Measurements from ENCODE around the gene CTIF. TPM values are rescaled to one million over a fixed set of nuclear protein-coding genes. Genes with fewer than 3 reads are reported as not detected.
A peak's percentile ranks its signal among the peaks of the same experiment; 100 is the strongest.

CTIF gene
- total RNA-seq, 1 donor, result 86.4 TPM

DNA sequence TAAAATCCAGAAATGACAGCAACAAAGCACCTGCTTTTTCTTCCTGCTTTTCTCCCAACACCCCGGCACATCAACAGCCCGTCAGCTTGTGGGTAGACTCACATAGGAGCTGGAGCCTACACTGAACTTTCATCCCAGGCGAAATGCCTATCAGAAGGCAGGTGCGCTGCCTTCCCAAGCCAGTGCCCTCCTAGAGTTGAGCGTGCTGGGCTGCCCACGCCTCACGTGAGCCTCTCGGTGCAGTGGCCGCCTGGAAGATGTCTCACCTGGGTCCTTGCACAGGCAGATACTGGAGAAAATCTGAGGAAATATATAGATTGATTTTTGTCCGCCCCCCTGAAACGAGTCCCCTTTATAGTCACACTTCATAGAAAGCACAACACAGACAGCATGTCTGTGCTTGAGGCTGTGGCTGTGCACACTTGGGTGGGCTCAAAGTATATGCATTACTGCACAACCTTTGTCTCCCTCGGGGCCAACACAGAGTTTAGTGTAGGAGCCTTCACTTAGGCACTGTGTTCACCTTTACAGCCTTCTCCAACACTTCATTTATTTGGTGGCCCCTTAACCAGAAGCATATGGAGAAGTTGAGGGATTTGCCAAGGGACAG is 299.4 kb downstream of the CTIF start:
- H3K4me3 ChIP-seq (ENCODE audit: low read depth, low read length), result no peak overlapping the region
- DNase-seq (ENCODE audit: low read depth), result no peak
- TF ChIP-seq, protein P1, sequence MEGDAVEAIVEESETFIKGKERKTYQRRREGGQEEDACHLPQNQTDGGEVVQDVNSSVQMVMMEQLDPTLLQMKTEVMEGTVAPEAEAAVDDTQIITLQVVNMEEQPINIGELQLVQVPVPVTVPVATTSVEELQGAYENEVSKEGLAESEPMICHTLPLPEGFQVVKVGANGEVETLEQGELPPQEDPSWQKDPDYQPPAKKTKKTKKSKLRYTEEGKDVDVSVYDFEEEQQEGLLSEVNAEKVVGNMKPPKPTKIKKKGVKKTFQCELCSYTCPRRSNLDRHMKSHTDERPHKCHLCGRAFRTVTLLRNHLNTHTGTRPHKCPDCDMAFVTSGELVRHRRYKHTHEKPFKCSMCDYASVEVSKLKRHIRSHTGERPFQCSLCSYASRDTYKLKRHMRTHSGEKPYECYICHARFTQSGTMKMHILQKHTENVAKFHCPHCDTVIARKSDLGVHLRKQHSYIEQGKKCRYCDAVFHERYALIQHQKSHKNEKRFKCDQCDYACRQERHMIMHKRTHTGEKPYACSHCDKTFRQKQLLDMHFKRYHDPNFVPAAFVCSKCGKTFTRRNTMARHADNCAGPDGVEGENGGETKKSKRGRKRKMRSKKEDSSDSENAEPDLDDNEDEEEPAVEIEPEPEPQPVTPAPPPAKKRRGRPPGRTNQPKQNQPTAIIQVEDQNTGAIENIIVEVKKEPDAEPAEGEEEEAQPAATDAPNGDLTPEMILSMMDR (IDR thresholded peaks at IDR 0.05; ENCODE audit: insufficient read depth, low read depth, low read length), result no peak

DNA sequence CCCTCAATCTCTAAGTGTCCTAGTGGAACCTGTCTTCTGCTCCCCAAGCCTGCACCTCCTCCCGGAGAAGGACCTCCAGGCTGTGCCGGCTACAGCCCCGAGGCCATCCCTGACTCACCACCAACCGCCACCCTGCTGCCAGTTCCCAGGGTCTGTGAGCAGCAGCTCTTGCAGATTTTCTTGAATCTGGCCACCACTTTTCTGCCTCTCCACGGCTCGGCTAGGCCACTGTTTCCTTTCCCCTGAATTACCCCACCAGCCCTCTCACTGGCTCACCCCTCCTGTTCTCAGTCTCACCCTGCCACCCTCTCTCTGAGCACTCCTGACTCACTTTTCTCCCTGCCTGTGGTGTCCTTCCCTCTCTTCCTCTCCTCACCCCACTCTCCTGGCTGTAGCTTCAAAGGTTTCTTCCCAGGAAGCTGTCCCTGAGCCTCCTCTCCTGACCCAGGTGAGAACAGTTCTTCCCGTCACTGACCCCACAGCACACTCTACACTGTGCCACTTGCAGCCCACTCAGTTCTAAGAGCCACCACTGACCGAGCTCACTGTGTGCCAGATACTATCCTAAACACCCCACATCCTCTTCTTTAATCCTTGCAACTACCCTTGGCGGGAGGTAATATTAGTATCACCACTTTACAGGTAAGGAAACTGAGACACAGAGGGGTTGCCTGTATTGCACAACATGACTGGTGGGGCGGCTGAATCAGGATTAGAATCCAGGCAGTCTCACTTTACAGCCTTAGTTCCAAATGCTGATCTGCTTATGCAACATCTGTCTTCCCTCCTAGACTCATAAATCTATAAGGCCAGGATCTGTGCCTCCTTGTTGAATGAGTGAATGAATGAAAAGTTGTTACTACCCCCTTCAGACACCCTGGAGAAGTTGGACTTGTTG is 300.3 kb downstream of the CTIF start:
- DNase-seq (ENCODE audit: low read depth), result peak; percentile 92
- TF ChIP-seq, protein P1 (IDR thresholded peaks at IDR 0.05; ENCODE audit: insufficient read depth, low read depth, low read length), result no peak
- no peak overlapping the region for H3K4me3 ChIP-seq (ENCODE audit: low read depth, low read length)

DNA sequence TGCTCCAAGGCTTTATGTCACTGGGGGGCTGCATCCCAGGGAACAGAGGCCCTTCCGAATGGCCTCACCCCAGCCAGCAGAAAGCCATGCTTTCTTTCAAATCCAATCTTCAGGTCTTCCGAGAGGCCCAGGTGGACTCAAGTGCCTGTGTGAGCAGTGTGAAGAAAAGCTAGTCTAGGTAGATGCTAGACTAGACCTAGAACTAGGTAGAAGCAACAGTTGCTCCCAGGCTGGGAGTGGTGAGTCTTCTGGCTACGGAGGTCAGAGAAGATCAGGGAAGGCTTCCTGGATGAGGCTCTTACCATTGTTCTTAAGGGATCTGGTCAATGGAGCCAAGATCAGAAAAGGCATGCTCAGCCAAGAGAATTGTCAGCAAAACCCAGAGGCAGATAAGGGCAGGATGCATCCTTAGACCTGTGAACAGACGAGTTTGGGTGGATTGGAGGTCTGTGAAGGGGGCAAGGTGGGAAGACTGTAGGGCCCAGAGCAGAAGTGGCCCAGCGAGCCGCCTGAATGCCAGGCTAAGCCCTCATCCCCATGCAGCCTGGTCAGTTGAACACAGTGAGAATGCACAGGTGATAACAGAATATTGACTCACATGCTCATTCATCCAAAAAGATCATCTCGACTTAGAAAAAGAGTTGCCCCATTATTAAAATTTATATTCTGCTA is 301.1 kb downstream of the CTIF start:
- H3K4me3 ChIP-seq (ENCODE audit: low read depth, low read length), result no peak overlapping the region
- no peak for DNase-seq (ENCODE audit: low read depth)

DNA sequence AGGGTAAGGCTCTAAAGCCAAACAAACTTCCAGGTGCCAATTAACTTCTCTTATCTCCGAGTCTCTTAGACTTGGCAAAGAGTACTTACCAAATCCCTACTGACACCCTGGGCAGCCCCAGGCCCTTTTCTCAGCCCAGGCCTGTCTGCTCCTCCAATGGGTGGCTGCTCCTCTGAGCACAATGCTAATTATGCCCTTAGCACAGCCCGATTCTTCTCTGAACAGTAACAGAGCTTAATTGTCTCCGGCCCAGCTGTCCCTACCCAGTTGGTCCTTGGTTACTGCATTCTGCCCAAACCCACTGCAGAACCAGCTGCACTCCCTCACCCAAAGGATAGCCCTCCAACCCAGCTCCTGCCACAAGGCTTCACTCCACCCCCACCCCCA is 301.7 kb downstream of the CTIF start:
- TF ChIP-seq, protein P1 (IDR thresholded peaks at IDR 0.05; ENCODE audit: insufficient read depth, low read depth, low read length), result no peak
- H3K4me3 ChIP-seq (ENCODE audit: low read depth, low read length), result no peak overlapping the region
- DNase-seq (ENCODE audit: low read depth), result no peak

More for the DNA sequence above, 301.1 kb downstream of the CTIF start:
- TF ChIP-seq, protein P1 (IDR thresholded peaks at IDR 0.05; ENCODE audit: insufficient read depth, low read depth, low read length), result no peak

DNA sequence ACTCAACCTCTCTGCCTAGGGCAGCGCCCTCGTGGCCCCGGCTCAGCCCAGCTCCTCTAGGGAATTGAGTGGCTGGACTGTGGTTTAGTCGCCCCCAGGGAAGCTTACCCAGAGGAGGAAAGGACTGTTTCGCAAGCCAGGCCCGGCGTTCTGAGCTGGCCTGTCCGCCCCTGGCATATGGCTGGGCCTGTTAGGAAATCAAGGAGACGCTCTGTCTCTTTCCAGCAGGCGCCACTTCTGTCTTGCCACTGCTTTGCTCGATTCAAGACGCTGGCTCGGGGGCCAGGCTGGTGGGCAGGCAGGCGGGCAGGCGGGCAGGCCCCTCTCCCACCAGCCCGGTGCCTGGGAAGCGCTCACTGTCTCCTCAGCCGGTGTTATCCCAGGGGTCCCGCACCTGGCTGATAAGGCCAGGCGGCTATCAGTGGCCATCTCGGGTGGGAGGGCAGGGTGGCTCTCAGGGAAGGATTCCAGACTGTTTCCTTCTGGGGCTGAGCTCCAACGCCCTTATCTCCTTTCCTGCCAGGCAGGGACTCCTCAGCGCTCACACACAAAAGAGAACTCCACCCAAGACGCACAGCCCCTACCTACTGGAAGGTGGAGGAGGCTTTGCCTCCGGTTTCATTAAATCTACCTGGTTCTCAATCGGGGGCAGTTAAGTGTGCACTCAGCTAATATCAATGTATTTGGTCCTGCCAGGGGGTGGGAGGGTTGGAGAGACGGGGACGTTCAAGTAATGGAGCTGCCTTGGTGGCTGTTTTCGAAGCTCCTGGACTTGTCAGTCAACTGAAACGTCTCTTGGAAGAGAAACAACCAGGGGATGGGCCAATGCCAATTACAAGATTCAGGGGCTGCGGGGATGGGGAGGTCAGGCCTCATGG is 302.8 kb downstream of the CTIF start:
- DNase-seq (ENCODE audit: low read depth), result peak; percentile 96
- no peak overlapping the region for H3K4me3 ChIP-seq (ENCODE audit: low read depth, low read length)
- TF ChIP-seq, protein P1 (IDR thresholded peaks at IDR 0.05; ENCODE audit: insufficient read depth, low read depth, low read length), result no peak

Data from fibroblast of villous mesenchyme (primary cell).